Lower lobe of right lung (tissue), 2 donors: ENCODE data around the gene MED25. TPM values are rescaled to one million over a fixed set of nuclear protein-coding genes. Genes with fewer than 3 reads are reported as not detected.

Source experiments
- ATAC-seq, 2 donors: fragments of 200-7000 bp; cut with Tn5 transposase; one replicate each; pipeline ENCODE4 v1.9.1; 2020 to 2022; ENCODE audit warnings: mild to moderate bottlenecking in 2 of 2, moderate library complexity in 2 of 2
- DNase-seq: peaks from one replicate; pipeline ENCODE4 v3.0.0-alpha.2; 2020
- H3K27ac ChIP-seq: fragments of 200-600 bp; one replicate; pipeline ENCODE4 v1.8.0; 2022
- H3K27me3 ChIP-seq: fragments of 200-600 bp; one replicate; pipeline ENCODE4 v1.8.0; 2022; ENCODE audit warnings: low read depth
- H3K36me3 ChIP-seq: fragments of 200-600 bp; one replicate; pipeline ENCODE4 v1.8.0; 2022; ENCODE audit warnings: mild to moderate bottlenecking
- H3K4me1 ChIP-seq: fragments of 200-600 bp; one replicate; pipeline ENCODE4 v1.8.0; 2022
- H3K4me3 ChIP-seq: fragments of 200-600 bp; one replicate; pipeline ENCODE4 v1.8.0; 2022; ENCODE audit warnings: mild to moderate bottlenecking
- H3K9me3 ChIP-seq: fragments of 200-600 bp; one replicate; pipeline ENCODE4 v1.8.0; 2022
- intact Hi-C: fragments of 100-400 bp; cut with DNase I; formaldehyde crosslinking; loops from one replicate; pipeline ENCODE4 v1.11.0; 2022
- total RNA-seq: library from RNA; stranded (reverse); fragmentation: NEBNext Ultra II Directional; extraction: Animal tissue kit (Norgen Biotek cat#: 25700); gene quantifications from one replicate; pipeline ENCODE4 v1.2.1, GENCODE V29; 2021
- TF ChIP-seq, protein P1 (sequence below): fragments of 200-600 bp; IDR thresholded peaks from one replicate; pipeline ENCODE4 v1.8.0; 2022; ENCODE audit warnings: antibody characterized with exemption, mild to moderate bottlenecking
- donor health status: DM: no; HTN: yes; CAD: no; lungs with severe emphysema.

MED25 gene
- total RNA-seq, 1 donor from 2014 or later, result 65.8 TPM

DNA sequence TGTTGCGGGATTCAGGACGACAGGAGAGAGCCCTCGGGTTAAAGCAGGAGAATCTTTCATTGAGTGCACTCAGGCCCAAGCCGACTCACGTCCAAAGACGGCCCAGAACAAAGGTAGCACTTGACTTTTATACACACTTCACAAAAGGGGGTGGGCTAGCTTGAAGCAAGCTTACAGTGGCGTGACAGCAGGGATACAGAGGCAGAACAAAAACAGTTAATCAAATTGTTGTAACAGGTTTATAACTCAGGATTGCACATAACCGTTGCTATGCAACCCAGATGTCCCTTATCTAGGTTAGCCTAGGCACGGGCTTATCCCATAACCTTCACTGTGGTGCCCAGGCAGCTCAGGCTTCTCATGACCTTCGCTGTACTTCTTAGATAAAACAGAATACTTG lies 2.0 kb downstream of the MED25 start:
- no peaks in the 10 kb centered on the region for H3K9me3 ChIP-seq
- H3K27me3 ChIP-seq, result no peaks in the 10 kb centered on the region
- H3K36me3 ChIP-seq, result peaks cover 26% of the 10 kb centered on the region
- intact Hi-C loops, result no loop called here
- H3K27ac ChIP-seq, result no peak overlapping the region
- TF ChIP-seq, protein P1, sequence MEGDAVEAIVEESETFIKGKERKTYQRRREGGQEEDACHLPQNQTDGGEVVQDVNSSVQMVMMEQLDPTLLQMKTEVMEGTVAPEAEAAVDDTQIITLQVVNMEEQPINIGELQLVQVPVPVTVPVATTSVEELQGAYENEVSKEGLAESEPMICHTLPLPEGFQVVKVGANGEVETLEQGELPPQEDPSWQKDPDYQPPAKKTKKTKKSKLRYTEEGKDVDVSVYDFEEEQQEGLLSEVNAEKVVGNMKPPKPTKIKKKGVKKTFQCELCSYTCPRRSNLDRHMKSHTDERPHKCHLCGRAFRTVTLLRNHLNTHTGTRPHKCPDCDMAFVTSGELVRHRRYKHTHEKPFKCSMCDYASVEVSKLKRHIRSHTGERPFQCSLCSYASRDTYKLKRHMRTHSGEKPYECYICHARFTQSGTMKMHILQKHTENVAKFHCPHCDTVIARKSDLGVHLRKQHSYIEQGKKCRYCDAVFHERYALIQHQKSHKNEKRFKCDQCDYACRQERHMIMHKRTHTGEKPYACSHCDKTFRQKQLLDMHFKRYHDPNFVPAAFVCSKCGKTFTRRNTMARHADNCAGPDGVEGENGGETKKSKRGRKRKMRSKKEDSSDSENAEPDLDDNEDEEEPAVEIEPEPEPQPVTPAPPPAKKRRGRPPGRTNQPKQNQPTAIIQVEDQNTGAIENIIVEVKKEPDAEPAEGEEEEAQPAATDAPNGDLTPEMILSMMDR, result no peak
- no peak for ATAC-seq
- peaks cover 20% of the 10 kb centered on the region for H3K4me1 ChIP-seq
- DNase-seq, result no peak
- H3K4me3 ChIP-seq, result no peak overlapping the region

DNA sequence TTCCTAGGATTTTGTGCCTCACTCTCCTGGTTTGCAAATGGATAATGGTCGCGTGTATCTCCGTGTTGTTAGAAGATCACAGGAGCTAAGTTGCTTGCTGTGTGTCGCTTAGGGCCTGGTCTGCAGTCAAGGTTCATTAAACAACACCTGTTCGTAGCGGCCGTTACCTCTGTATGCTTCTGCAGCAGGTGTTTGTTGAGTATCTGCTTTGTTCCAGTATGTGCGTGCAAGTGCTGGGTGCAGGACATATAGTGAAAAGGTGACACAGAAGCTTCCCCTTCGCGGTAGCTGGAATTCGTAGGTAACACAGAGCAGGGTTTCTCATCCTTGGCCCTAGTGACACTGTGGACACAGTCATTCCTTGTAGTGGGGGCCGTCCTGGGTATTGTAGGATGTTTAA lies 5.4 kb downstream of the MED25 start:
- DNase-seq (no peak), ATAC-seq (no peak)
- no peaks in the 10 kb centered on the region for H3K9me3 ChIP-seq
- intact Hi-C loops, result no loop called here
- peaks cover 17% of the 10 kb centered on the region for H3K4me1 ChIP-seq
- TF ChIP-seq, protein P1, result no peak
- no peak overlapping the region for H3K4me3 ChIP-seq
- no peak overlapping the region for H3K27ac ChIP-seq
- H3K36me3 ChIP-seq, result peaks cover 43% of the 10 kb centered on the region
- no peaks in the 10 kb centered on the region for H3K27me3 ChIP-seq

DNA sequence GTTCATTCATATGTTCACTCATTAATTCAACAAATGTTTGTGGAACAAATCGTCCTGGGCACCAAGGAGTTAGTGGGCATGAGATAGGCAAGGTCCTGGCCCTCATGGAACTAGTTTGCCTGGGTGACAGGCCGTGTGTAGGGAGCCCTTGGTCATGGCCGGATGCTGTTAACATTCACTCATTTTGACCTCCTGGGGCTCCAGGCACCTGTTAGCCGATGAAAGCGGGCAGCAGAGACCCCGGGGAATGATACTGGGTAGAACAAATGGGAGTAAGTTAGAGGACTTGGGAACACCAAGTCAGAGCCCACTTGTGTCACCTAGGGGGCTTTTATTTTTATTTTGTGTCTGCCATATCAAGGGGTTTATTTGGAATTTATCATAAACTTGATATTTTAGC lies 6.6 kb downstream of the MED25 start:
- Histone ChIP-seq H3K9me3 (no peaks in the 10 kb centered on the region), H3K27ac (no peak overlapping the region), H3K4me1 (peaks cover 8% of the 10 kb centered on the region), H3K4me3 (no peak overlapping the region), H3K36me3 (peaks cover 55% of the 10 kb centered on the region), H3K27me3 (no peaks in the 10 kb centered on the region)
- ATAC-seq (no peak), DNase-seq (no peak)
- TF ChIP-seq, protein P1, result no peak
- intact Hi-C loops, result no loop called here

DNA sequence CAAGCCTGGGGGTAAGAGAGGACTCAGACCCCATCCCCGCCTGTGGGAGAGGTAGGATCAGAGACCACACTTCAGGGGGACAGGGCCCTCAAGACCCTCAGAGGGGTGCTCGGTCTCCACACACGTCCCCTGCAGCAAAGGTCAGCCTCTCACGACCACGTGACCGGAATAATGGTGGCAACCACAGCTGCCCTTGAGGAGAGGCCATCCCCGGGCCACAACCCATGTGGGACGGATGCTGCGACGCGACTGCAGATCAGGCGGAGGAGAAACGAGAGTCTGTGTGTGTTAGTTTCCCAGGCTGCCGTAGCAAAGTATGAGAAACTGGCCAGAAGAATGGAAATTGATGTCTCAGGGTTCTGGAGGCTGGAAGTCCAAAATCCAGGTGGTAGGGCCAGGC lies 8.9 kb downstream of the MED25 start:
- ATAC-seq, result no peak
- no peak for DNase-seq
- no peaks in the 10 kb centered on the region for H3K27me3 ChIP-seq
- H3K4me1 ChIP-seq, result no peaks in the 10 kb centered on the region
- H3K36me3 ChIP-seq, result peaks cover 75% of the 10 kb centered on the region
- H3K27ac ChIP-seq, result no peak overlapping the region
- intact Hi-C loops, result no loop called here
- H3K4me3 ChIP-seq, result no peak overlapping the region
- H3K9me3 ChIP-seq, result no peaks in the 10 kb centered on the region
- TF ChIP-seq, protein P1, result no peak

DNA sequence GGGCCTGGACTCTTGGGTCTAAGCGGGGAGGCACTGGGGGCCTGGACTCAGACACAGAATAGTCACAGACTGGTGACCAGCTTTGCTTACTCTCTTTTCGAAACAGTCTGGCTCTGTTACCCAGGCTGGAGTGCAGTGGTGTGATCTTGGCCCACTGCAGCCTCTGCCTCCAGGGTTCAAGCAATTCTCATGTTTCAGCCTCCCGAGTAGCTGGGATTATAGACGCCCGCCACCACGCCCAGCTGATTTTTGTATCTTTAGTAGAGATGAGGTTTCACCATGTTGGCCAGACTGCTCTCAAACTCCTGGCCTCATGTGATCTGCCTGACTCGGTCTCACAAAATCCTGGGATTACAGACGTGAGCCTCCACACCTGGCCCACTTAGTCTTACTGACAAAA lies 11.1 kb downstream of the MED25 start:
- no peak overlapping the region for H3K27ac ChIP-seq
- no peaks in the 10 kb centered on the region for H3K27me3 ChIP-seq
- H3K9me3 ChIP-seq, result no peaks in the 10 kb centered on the region
- no peak overlapping the region for H3K4me3 ChIP-seq
- peaks cover 79% of the 10 kb centered on the region for H3K36me3 ChIP-seq
- ATAC-seq (no peak), DNase-seq (no peak)
- intact Hi-C loops, result no loop called here
- TF ChIP-seq, protein P1, result no peak
- no peaks in the 10 kb centered on the region for H3K4me1 ChIP-seq

DNA sequence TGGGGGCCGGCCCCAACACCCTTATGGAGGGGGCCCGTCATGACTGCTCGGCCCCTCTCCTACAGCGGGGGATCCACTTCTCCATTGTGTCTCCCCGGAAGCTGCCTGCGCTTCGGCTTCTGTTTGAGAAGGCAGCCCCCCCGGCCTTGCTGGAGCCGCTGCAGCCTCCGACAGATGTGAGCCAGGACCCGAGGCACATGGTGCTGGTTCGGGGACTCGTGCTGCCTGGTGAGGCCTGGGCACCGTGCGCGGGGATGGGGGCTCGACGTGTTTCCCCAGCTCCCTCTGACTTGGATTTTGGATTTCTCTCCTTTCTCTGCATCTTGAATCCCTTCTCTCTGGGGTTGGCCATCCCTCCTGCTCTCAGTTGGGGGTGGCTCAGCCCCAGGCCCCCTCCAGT lies 11.6 kb downstream of the MED25 start:
- Histone ChIP-seq H3K9me3 (no peaks in the 10 kb centered on the region), H3K36me3 (peaks cover 80% of the 10 kb centered on the region), H3K27ac (no peak overlapping the region), H3K4me3 (no peak overlapping the region), H3K27me3 (no peaks in the 10 kb centered on the region), H3K4me1 (no peaks in the 10 kb centered on the region)
- DNase-seq (no peak), ATAC-seq (no peak)
- TF ChIP-seq, protein P1, result no peak
- intact Hi-C loops, result no loop called here
